H9 (cell line): ENCODE measurements around the gene SRM. TPM values are rescaled to one million over a fixed set of nuclear protein-coding genes. Genes with fewer than 3 reads are reported as not detected.

ENCODE experiments used
- DNase-seq: peaks from one replicate; pipeline ENCODE4 v3.0.0-alpha.2; 2017
- H2AFZ ChIP-seq: one replicate; pipeline ENCODE4 v1.6.1; 2013; ENCODE audit warnings: mild to moderate bottlenecking, low read length, control low read depth, moderate library complexity
- H2AK5ac ChIP-seq: 2 replicates; pipeline ENCODE4 v1.6.1; 2013; ENCODE audit warnings: low read length, control low read depth, mixed read lengths; ENCODE audit not compliant: insufficient read length
- H2BK120ac ChIP-seq: one replicate; pipeline ENCODE4 v1.6.1; 2013; ENCODE audit warnings: low read depth, mild to moderate bottlenecking, low read length, control low read depth, inconsistent platforms; ENCODE audit not compliant: poor library complexity, severe bottlenecking
- H2BK12ac ChIP-seq: 2 replicates; pipeline ENCODE4 v1.6.1; 2013; ENCODE audit warnings: low read length, control low read depth, mixed read lengths, low read depth; ENCODE audit not compliant: insufficient read length
- H2BK15ac ChIP-seq: 2 replicates; pipeline ENCODE4 v1.6.1; 2013; ENCODE audit warnings: low read depth, low read length, control low read depth
- H2BK20ac ChIP-seq: one replicate; pipeline ENCODE4 v1.6.1; 2013; ENCODE audit warnings: low read depth, mild to moderate bottlenecking, low read length, control low read depth, inconsistent platforms; ENCODE audit not compliant: poor library complexity, severe bottlenecking
- H2BK5ac ChIP-seq: 2 replicates; pipeline ENCODE4 v1.6.1; 2013; ENCODE audit warnings: low read length, control low read depth, mixed read lengths; ENCODE audit not compliant: insufficient read length
- H3K14ac ChIP-seq: 2 replicates; pipeline ENCODE4 v1.6.1; 2013; ENCODE audit warnings: low read length, control low read depth; ENCODE audit not compliant: insufficient read depth
- H3K18ac ChIP-seq: 2 replicates; pipeline ENCODE4 v1.6.1; 2013; ENCODE audit warnings: low read depth, mild to moderate bottlenecking, mixed read lengths, low read length, control low read depth; ENCODE audit not compliant: insufficient read length
- H3K23ac ChIP-seq: 2 replicates; pipeline ENCODE4 v1.6.1; 2013; ENCODE audit warnings: low read length, control low read depth, mixed read lengths, low read depth; ENCODE audit not compliant: insufficient read length
- H3K23me2 ChIP-seq: 2 replicates; pipeline ENCODE4 v1.6.1; 2013; ENCODE audit warnings: low read depth, mild to moderate bottlenecking, mixed read lengths, low read length, control low read depth; ENCODE audit not compliant: insufficient read length, poor library complexity, severe bottlenecking
- H3K27ac ChIP-seq: 2 replicates; pipeline ENCODE4 v1.5.1; 2013; ENCODE audit warnings: low read length, control low read depth, mixed read lengths, low read depth; ENCODE audit not compliant: insufficient read length
- H3K27me3 ChIP-seq: 2 replicates; pipeline ENCODE4 v1.6.1; 2013; ENCODE audit warnings: low read length, control low read depth, inconsistent platforms; ENCODE audit not compliant: insufficient read depth
- H3K4ac ChIP-seq: 2 replicates; pipeline ENCODE4 v1.6.1; 2013; ENCODE audit warnings: low read depth, mild to moderate bottlenecking, control low read depth, inconsistent platforms, low read length, moderate library complexity
- H3K4me1 ChIP-seq: 2 replicates; pipeline ENCODE4 v1.6.1; 2013; ENCODE audit warnings: low read length, control low read depth, inconsistent platforms; ENCODE audit not compliant: insufficient read depth
- H3K4me2 ChIP-seq: 2 replicates; pipeline ENCODE4 v1.6.1; 2013; ENCODE audit warnings: low read length, control low read depth, mixed read lengths; ENCODE audit not compliant: insufficient read length, insufficient read depth
- H3K56ac ChIP-seq: 2 replicates; pipeline ENCODE4 v1.6.1; 2013; ENCODE audit warnings: low read depth, mild to moderate bottlenecking, mixed read lengths, low read length, control low read depth; ENCODE audit not compliant: insufficient read length
- H3K79me1 ChIP-seq: 2 replicates; pipeline ENCODE4 v1.6.1; 2013; ENCODE audit warnings: low read depth, mild to moderate bottlenecking, moderate library complexity, low read length, control low read depth, inconsistent platforms; ENCODE audit not compliant: insufficient read depth, poor library complexity, severe bottlenecking
- H3K79me2 ChIP-seq: 2 replicates; pipeline ENCODE4 v1.6.1; 2013; ENCODE audit warnings: low read length, control low read depth, inconsistent platforms; ENCODE audit not compliant: insufficient read depth
- H3K9ac ChIP-seq: 2 replicates; pipeline ENCODE4 v1.6.1; 2013; ENCODE audit warnings: low read length, control low read depth, mixed read lengths; ENCODE audit not compliant: insufficient read length; ENCODE audit errors: extremely low read depth
- H3K9me3 ChIP-seq: one replicate; pipeline ENCODE4 v1.6.1; 2013; ENCODE audit warnings: low read depth, low read length, inconsistent platforms; ENCODE audit not compliant: control insufficient read depth
- H3T11ph ChIP-seq: one replicate; pipeline ENCODE4 v1.6.1; 2013; ENCODE audit warnings: mild to moderate bottlenecking, low read length, control low read depth, inconsistent platforms
- H4K20me1 ChIP-seq: one replicate; pipeline ENCODE4 v1.6.1; 2013; ENCODE audit not compliant: control insufficient read depth, insufficient read length, insufficient read depth
- H4K5ac ChIP-seq: 2 replicates; pipeline ENCODE4 v1.6.1; 2013; ENCODE audit warnings: low read depth, mild to moderate bottlenecking, mixed read lengths, low read length, control low read depth; ENCODE audit not compliant: insufficient read length
- H4K8ac ChIP-seq: replicated peaks from 2 replicates; pipeline ENCODE4 v1.6.1; 2013; ENCODE audit warnings: low read length, control low read depth, mixed read lengths, low read depth; ENCODE audit not compliant: insufficient read length
- H4K91ac ChIP-seq: 2 replicates; pipeline ENCODE4 v1.6.1; 2013; ENCODE audit warnings: low read depth, mild to moderate bottlenecking, moderate library complexity, mixed read lengths, low read length, control low read depth; ENCODE audit not compliant: insufficient read length
- H3K27ac Mint-ChIP-seq, 3 experiments: 2 replicates in 2 of 3; 3 replicates in 1 of 3; pipeline ENCODE4 v1.8.0; 2020 to 2021; ENCODE audit warnings: mixed read lengths in 3 of 3, mild to moderate bottlenecking in 1 of 3, moderate library complexity in 1 of 3
- H3K27me3 Mint-ChIP-seq: 2 replicates; pipeline ENCODE4 v1.8.0; 2021; ENCODE audit warnings: low read depth, mild to moderate bottlenecking, moderate library complexity, mixed read lengths
- H3K36me3 Mint-ChIP-seq, 3 experiments: 2 replicates in 2 of 3; 3 replicates in 1 of 3; pipeline ENCODE4 v1.8.0; 2020 to 2021; ENCODE audit warnings: low read depth in 3 of 3, mixed read lengths in 3 of 3; ENCODE audit not compliant: insufficient read depth in 1 of 3
- H3K4me1 Mint-ChIP-seq, 2 experiments: 2 replicates each; pipeline ENCODE4 v1.8.0; 2020; ENCODE audit warnings: mixed read lengths in 2 of 2
- H3K4me3 Mint-ChIP-seq, 2 experiments: 2 replicates in 1 of 2; 3 replicates in 1 of 2; pipeline ENCODE4 v1.8.0; 2020 to 2021; ENCODE audit warnings: mild to moderate bottlenecking in 2 of 2, mixed read lengths in 2 of 2, moderate library complexity in 1 of 2
- H3K9me3 Mint-ChIP-seq, 2 experiments: 2 replicates in 1 of 2; 3 replicates in 1 of 2; pipeline ENCODE4 v1.8.0; 2020; ENCODE audit warnings: mild to moderate bottlenecking in 2 of 2, mixed read lengths in 2 of 2, moderate library complexity in 1 of 2
- CTCF ChIP-seq: fragments of 200-600 bp; sonication (generic); conservative IDR thresholded peaks from 3 replicates; pipeline ENCODE4 v1.8.0; 2021; ENCODE audit warnings: antibody characterized with exemption, mild to moderate bottlenecking
- WGBS: extraction: QIAGEN DNeasy Blood & Tissue Kit; methylation state at CpG from one replicate; pipeline ENCODE4 v1.1.7; 2013; ENCODE audit warnings: missing lambda C conversion rate, low lambda C conversion rate, mixed read lengths; ENCODE audit not compliant: insufficient read length; ENCODE audit errors: extremely low coverage; 5-methylcytosine and 5-hydroxymethylcytosine counted together
- total RNA-seq: library from RNA; stranded (reverse); gene quantifications from 2 replicates; pipeline ENCODE4 v1.2.1, GENCODE V29; 2021

The SRM gene
- total RNA-seq, 1 experiment from 2014 or later = 196 TPM

GRCh38 chr1:11031624-11032262, 28.1 kb downstream of the SRM start:
- Histone ChIP-seq H3K4me1 (no peaks in the 10 kb centered on the region; the same call in 1 of the 2 replicates), H3K27ac (no peak overlapping the region), H2BK15ac (no peak overlapping the region), H4K20me1 (no peaks in the 10 kb centered on the region), H3K14ac (no peak overlapping the region), H4K91ac (no peak overlapping the region), H3K79me1 (no peaks in the 10 kb centered on the region), H3K23ac (no peak overlapping the region), H3K18ac (no peak overlapping the region), H3K79me2 (no peaks in the 10 kb centered on the region), H3K9ac (no peak overlapping the region), H4K5ac (no peak overlapping the region), H2BK20ac (no peak overlapping the region), H2BK120ac (no peak overlapping the region), H4K8ac (no peak overlapping the region), H2AK5ac (no peak overlapping the region), H3K9me3 (no peaks in the 10 kb centered on the region), H3K4me2 (no peak overlapping the region), H3K56ac (no peak overlapping the region), H3K23me2 (no peaks in the 10 kb centered on the region), H2BK12ac (no peak overlapping the region), H2BK5ac (no peak overlapping the region), H3T11ph (no peak overlapping the region), H2AFZ (no peak overlapping the region), H3K4ac (no peak overlapping the region), H3K27me3 (no peaks in the 10 kb centered on the region)
- H3K9me3 Mint-ChIP-seq = no peaks in the 10 kb centered on the region
- H3K27me3 Mint-ChIP-seq = no peaks in the 10 kb centered on the region
- no peak overlapping the region for H3K4me3 Mint-ChIP-seq
- peaks cover 9 to 10% of the 10 kb centered on the region in 2 experiments for H3K4me1 Mint-ChIP-seq
- no peak overlapping the region; a peak in 1 of 7 replicates for H3K27ac Mint-ChIP-seq
- no peak for TF ChIP-seq CTCF
- no peak for DNase-seq
- WGBS = no CpG with 5 or more reads among the region's 10 CpGs
- peaks cover 2 to 21% (median 14%) of the 10 kb centered on the region in 3 experiments; a peak in 6 of 7 replicates for H3K36me3 Mint-ChIP-seq
